GM20431 (cell line): Measurements from ENCODE around the gene REL.
"Not testable (repeated sequence)": the region's sequence is repeated elsewhere in the genome, so short reads cannot be mapped to it uniquely, and the experiment has no call there.

Source experiments
- in situ Hi-C: fragments of 300-500 bp; cut with MseI, MboI; formaldehyde crosslinking; loops from one replicate; pipeline ENCODE4 v1.15.0; 2020; ENCODE audit warnings: low sequenced_read_pairs; ENCODE audit not compliant: unreplicated experiment

REL gene

DNA sequence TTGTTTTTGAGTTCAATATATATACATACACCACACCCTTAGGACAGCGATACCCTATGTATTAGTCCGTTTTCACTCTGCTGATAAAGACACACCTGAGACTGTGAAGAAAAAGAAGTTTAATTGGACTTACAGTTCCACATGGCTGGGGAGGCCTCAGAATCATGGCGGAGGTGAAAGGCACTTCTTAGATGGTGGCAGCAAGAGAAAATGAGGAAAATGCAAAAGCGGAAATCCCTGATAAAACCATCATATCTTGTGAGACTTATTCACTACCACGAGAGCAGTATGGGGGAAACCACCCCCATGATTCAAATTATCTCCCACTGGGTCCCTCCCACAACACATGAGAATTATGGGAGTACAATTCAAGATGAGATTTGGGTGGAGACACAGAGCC lies 24.5 kb downstream of the REL start:
- in situ Hi-C loops = loop anchor here (10.0 kb wide), 1 partner anchor 89 kb away; no protein-coding TSS in a partner anchor

DNA sequence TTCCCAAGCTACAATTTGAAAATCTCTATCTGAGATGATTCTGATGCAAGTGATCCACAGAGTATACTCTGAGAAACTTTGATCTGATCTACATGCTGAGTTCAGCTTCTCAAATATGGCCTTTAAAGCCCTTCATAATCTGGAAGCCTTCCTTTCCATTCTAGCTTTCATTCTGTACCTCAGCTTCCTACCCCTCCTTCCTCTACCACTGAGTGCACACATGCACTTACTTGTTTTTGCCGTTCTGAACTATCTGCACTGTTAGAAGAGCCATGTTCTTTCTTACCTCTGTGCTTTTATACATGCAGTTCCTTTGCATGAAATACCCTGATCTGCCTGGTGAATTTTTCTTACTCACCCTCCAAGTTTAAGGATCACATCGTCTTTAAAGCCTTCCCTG lies 25.0 kb downstream of the REL start:
- in situ Hi-C loops = loop anchor here (10.0 kb wide), 1 partner anchor 88 kb away; no protein-coding TSS in a partner anchor

DNA sequence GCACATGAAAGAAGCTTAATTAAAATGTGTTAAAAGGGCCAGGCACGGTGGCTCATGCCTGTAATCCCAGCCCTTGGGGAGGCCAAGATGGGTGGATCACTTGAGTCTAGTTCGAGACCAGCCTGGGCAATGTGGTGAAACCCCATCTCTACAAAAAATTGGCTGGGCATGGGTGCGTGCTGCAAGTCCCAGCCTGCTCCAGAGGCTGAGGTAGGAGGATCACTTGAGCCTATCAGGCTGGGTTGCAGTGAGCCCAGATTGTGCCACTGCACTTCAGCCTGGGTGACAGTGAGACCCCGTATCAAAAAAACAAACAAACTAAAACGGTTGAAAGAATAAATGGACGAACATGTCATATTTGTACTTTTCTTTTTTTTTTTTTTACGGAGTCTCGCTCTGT lies 26.0 kb downstream of the REL start:
- in situ Hi-C loops = loop anchor here (10.0 kb wide), 1 partner anchor 87 kb away; no protein-coding TSS in a partner anchor

DNA sequence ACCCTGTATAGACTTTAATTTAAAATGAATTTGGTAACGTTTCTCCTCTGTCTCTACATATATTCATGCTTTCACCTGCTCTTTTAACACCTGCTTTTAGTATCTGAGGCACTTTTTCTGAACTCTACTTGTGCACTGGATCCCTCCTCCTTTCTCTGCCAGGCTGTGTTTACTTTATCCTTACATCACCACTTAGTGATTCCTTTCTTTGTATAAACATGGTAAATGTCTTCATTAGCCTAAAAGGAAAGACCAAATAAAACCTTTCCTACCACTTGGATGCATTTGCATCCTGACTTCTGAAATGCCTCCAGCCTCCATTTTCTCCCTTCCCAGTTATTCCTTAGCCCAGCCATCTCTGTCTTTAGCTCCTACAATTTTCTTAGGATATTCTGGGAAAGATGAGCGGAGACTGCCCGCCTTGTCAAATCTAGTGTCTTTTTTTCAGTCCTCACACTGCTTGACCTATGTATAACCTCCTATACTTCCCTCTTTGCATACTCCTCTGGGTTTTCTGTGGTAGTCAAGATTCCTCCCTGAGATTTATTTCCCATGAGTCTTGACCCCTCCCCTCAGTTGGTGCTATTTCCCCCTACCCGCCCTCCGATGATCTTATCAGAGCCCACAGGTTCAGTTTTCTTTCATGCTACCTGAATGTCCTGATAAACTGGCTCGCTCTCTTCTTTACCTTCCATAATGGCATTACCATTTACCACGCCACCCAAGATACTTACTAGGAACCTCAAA lies 44.8 kb downstream of the REL start:
- in situ Hi-C loops = no loop called here

- in situ Hi-C loops = no loop called here
These were observed 45.6 kb downstream of the REL start for GRCh38 chr2:60926741-60927552.

DNA sequence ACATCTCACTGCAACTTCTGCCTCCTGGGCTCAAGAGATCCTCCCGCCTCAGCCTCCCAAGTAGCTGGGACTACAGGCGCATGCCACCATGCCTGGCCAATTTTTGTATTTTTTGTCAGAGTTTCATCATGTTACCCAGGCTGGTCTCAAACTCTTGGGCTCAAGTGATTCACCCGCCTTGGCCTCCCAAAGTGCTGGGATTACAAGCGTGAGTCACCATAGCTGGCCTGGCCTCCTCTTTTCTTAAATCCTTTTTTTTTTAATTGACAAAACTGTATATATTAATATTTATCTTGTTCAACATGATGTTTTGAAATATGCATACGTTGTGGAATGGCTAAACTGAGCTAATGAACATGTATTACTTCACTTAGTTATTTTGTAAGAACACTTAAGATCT lies 50.7 kb downstream of the REL start:
- in situ Hi-C loops = not testable (repeated sequence)

DNA sequence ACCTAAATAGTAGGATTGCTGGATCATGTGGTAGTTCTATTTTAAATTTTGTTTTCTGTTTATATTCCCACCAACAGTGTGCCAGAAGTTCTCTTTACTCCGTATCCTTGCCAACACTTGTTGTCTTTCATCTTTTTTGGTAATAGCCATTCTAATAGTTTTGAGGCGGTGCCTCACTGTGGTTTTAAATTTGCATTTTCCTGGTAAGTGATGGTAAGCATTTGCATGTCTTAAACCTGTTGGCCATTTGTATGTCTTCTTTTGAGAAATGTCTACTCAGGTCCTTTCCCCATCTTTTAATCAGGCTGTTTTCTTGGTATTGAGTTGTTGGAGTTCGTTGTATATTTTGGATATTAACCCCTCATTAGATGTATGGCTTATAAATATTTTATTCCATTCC lies 51.6 kb downstream of the REL start:
- in situ Hi-C loops = no loop called here

GRCh38 chr2:60934165-60934722 lies 52.9 kb downstream of the REL start:
- in situ Hi-C loops = no loop called here

DNA sequence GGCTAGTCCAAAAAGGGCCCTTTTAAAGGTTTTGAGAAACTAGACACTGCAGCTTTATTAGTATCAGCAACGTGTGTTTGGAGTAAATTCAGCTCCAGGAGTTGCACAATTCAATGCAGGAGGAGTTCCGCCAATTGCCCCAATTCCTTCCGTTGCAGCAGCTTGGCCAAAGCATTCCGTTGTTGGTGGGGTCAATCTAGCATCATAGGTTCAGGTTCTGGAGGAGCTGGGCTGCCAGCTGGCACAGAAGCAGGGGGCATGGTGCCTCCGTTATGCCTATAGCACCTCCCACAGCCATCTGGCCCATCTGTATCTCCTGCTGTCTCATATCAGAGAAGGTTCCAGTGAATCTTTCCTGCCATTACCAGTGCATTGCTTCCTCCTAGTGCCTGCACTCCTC lies 55.4 kb downstream of the REL start:
- in situ Hi-C loops = no loop called here

DNA sequence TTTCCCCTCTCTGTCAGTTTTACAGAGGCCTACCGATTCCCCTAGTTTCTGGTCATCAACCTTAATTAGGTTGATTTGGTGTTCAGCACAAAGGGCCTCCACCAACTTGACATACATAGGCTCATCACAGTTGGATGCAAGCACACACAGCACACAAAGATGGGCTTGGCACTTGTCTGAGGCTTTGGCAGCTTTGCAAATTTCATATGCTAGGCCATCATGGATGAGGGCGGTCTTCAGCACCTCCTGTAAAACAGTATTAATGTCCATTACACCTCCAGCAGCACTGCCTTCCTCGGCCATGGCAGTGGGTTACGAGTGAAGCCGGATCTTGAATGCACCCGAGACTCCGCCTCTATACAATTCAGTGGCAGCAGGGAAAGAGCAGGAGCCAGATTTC lies 56.9 kb downstream of the REL start:
- in situ Hi-C loops = no loop called here

DNA sequence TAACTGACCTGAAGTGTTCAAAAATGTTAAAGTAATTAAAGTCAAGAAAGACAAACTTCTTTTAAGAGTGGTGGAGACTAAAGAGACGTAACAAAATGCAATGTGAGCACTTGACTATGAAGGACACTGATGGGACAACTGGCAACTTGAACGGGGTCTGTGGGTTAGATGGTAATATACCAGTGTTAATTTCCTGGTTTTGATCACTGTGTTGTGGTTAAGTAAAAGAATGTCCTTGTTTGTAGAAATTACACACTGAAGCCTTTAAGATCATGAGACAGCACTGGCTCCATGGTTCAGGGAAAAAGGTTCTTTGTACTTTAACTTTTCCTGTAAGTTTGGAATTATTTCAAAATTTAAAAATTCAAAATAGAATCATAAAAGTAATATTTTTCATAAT lies 58.2 kb downstream of the REL start:
- in situ Hi-C loops = no loop called here

- in situ Hi-C loops = no loop called here
These were observed 64.0 kb downstream of the REL start for GRCh38 chr2:60945341-60945740.

DNA sequence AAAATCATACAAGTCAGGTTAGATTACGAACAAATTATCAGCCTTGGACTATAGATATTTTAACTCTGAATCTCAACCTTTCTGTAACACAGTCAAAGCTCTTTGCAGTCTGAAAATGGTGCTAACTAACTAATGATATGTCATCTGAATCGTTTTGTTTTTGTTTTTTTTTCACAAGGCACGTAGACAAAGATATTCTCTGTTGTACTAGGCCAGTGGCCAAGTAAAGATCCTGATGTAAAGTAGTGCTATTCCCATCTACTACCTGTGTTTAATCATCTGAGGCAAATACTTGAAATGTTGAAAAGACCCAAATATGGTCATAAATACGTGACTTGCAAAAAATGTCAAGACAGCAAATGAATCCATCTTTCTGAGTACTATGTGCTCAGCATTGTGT lies 65.7 kb downstream of the REL start:
- in situ Hi-C loops = no loop called here

- in situ Hi-C loops = no loop called here
These were observed 66.8 kb downstream of the REL start for GRCh38 chr2:60948161-60948560.

DNA sequence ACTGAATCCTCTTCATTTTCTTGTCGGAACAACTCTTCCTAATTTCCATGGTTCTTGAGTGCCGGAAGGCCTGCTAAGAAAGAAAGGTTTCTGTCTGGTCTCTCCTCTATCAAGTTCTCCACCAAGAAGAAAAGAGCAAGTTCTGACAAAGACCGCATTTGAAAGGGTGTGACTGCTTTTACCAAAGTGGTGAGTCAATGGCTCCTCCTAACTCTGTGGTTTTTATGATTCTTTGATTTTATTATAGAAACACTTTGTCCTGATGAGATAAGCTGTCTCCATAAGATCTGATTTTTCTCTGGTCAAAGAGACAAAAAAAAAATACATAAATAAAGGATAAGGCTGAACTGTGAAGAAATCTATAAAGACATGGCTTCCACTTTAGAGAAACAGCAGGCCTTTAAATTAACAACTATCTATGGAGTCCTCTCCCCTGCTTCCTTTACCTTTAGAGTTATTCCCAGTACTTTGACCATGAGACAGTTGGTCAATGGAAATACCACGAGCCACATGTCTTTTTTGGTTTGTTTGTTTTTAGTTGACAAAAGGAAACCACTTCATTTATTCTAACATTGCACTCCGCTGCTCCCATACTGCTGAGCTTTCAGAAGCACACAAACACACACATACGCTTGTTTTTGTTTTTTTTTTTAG lies 67.7 kb downstream of the REL start:
- in situ Hi-C loops = no loop called here

- in situ Hi-C loops = no loop called here
These were observed 72.8 kb downstream of the REL start for GRCh38 chr2:60954139-60954538.

GRCh38 chr2:60957224-60957623 lies 75.8 kb downstream of the REL start:
- in situ Hi-C loops = no loop called here

DNA sequence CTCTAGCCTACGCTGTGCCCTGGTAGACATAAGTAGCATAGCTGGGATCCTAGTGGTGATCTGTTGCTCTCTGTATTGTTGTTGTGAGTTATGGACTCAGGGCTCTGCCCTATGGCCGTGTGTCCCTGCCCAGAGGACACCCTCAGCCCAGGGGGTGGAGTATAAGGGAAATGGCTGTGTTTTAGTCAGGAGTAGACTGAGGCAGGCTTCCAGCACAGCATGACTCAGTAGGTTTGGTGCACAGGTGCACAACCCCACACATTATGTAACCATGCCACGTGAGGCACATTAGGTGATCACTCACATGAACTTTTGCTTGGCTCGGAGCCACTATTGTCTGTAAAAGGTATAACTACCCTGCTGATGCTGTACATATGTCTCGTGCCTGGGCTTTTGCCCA lies 76.3 kb downstream of the REL start:
- in situ Hi-C loops = no loop called here

DNA sequence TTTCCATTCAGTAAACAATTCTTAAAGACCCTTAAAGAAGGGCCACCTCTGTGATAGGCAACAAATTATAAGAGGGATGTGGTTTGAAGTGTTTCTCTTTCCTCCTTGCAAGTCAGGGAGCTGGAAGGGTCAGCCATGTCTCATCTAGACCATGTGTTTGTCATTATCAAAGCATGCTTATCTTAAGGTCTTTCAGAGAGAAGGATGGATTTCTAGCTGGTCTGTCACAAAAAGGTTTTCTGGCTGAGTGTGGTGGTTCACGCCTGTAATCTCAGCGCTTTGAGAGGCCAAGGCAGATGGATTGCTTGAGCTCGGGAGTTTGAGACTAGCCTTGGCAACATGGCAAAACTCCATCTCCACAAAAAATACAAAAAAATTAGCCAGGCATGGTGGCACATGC lies 77.0 kb downstream of the REL start:
- in situ Hi-C loops = no loop called here

GRCh38 chr2:60958800-60959199 lies 77.4 kb downstream of the REL start:
- in situ Hi-C loops = no loop called here

DNA sequence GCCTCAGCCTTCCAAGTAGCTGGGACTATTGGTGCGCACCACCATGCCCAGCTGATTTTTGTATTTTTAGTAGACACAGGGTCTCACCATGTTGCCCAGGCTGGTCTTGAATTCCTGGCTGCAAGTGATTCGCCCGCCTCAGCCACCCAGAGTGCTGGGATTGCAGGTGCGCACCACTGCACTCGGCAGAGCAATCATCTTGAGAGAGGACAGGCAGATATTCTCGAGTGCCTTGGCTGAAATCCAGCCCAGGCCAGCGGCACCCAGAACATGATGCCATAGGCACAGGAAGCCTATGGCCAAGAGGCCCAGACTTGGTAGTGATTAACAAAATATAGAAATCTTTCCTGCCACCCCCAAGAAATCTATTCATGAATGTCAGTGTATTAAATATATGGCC lies 78.1 kb downstream of the REL start:
- in situ Hi-C loops = no loop called here
